Liver (tissue), 3 donors: ENCODE data around the gene OR10A3.

ENCODE experiments used
- JUND ChIP-seq, 2 donors: IDR thresholded peaks; 2 replicates each; pipeline ENCODE4 v1.6.1; 2016; ENCODE audit warnings: antibody characterized with exemption in 2 of 2
- TAF1 ChIP-seq: conservative IDR thresholded peaks from 2 replicates; pipeline ENCODE4 v1.6.1; 2016; ENCODE audit warnings: antibody characterized with exemption, mild to moderate bottlenecking
- TF ChIP-seq, protein P1 (sequence below): IDR thresholded peaks from 2 replicates; pipeline ENCODE4 v1.6.1; 2016; ENCODE audit warnings: antibody characterized with exemption, mild to moderate bottlenecking
- TF ChIP-seq, protein P2 (sequence below): fragments of 150-350 bp; IDR thresholded peaks from 2 replicates; pipeline ENCODE4 v1.5.1; 2017; ENCODE audit warnings: improper control_type of control experiment, low read depth, low read length; ENCODE audit not compliant: missing input control
- TF ChIP-seq, protein P3 (sequence below): IDR thresholded peaks from 2 replicates; pipeline ENCODE4 v1.6.1; 2016; ENCODE audit warnings: antibody characterized with exemption
- donor health status: healthy.
- donor health status: healthy.

DNA sequence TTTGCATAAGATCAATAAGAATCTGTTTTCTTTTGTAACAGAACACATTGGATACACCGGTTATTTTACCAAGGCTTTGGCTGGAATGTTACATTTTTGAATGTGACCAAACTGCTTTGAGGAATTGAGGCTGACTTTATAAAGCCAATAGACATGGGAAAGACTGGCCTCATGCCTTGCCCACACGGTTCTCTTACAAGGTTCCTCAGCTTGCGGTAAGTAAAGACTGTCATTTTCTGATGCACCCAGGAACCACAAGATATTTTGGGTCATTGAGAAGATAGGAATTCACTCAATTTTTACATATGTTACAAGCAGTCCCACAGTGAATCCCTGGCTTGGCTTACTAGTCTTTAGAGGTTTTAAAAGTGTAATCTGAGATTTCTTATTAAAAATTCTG, 34.4 kb downstream of the OR10A3 start:
- TF ChIP-seq TAF1 (no peak), JUND (IDR thresholded peaks at IDR 0.05) (no peak)
- TF ChIP-seq, protein P1, sequence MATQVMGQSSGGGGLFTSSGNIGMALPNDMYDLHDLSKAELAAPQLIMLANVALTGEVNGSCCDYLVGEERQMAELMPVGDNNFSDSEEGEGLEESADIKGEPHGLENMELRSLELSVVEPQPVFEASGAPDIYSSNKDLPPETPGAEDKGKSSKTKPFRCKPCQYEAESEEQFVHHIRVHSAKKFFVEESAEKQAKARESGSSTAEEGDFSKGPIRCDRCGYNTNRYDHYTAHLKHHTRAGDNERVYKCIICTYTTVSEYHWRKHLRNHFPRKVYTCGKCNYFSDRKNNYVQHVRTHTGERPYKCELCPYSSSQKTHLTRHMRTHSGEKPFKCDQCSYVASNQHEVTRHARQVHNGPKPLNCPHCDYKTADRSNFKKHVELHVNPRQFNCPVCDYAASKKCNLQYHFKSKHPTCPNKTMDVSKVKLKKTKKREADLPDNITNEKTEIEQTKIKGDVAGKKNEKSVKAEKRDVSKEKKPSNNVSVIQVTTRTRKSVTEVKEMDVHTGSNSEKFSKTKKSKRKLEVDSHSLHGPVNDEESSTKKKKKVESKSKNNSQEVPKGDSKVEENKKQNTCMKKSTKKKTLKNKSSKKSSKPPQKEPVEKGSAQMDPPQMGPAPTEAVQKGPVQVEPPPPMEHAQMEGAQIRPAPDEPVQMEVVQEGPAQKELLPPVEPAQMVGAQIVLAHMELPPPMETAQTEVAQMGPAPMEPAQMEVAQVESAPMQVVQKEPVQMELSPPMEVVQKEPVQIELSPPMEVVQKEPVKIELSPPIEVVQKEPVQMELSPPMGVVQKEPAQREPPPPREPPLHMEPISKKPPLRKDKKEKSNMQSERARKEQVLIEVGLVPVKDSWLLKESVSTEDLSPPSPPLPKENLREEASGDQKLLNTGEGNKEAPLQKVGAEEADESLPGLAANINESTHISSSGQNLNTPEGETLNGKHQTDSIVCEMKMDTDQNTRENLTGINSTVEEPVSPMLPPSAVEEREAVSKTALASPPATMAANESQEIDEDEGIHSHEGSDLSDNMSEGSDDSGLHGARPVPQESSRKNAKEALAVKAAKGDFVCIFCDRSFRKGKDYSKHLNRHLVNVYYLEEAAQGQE = no peak
- TF ChIP-seq, protein P2, sequence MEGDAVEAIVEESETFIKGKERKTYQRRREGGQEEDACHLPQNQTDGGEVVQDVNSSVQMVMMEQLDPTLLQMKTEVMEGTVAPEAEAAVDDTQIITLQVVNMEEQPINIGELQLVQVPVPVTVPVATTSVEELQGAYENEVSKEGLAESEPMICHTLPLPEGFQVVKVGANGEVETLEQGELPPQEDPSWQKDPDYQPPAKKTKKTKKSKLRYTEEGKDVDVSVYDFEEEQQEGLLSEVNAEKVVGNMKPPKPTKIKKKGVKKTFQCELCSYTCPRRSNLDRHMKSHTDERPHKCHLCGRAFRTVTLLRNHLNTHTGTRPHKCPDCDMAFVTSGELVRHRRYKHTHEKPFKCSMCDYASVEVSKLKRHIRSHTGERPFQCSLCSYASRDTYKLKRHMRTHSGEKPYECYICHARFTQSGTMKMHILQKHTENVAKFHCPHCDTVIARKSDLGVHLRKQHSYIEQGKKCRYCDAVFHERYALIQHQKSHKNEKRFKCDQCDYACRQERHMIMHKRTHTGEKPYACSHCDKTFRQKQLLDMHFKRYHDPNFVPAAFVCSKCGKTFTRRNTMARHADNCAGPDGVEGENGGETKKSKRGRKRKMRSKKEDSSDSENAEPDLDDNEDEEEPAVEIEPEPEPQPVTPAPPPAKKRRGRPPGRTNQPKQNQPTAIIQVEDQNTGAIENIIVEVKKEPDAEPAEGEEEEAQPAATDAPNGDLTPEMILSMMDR = no peak
- TF ChIP-seq, protein P3, sequence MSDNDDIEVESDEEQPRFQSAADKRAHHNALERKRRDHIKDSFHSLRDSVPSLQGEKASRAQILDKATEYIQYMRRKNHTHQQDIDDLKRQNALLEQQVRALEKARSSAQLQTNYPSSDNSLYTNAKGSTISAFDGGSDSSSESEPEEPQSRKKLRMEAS = no peak
